Hepatocyte (in vitro differentiated cells): ENCODE data around the gene TMEM121. TPM values are rescaled to one million over a fixed set of nuclear protein-coding genes. Genes with fewer than 3 reads are reported as not detected.
A peak's percentile ranks its signal among the peaks of the same experiment; 100 is the strongest.

Experiments
- DNase-seq: peaks from one replicate; pipeline ENCODE4 v3.0.0-alpha.2; 2016; ENCODE audit warnings: low spot score
- H2AFZ ChIP-seq: fragments of 200-600 bp; sonication (generic); 2 replicates; pipeline ENCODE4 v1.6.0; 2016; ENCODE audit warnings: antibody characterized with exemption, mild to moderate bottlenecking
- H3K27ac ChIP-seq: fragments of 200-600 bp; sonication (generic); 2 replicates; pipeline ENCODE4 v1.5.1; 2016; ENCODE audit warnings: mild to moderate bottlenecking
- H3K27me3 ChIP-seq: fragments of 200-600 bp; sonication (generic); 2 replicates; pipeline ENCODE4 v1.6.1; 2016
- H3K36me3 ChIP-seq: fragments of 200-600 bp; sonication (generic); replicated peaks from 2 replicates; pipeline ENCODE4 v1.5.1; 2016; ENCODE audit warnings: low read depth; ENCODE audit not compliant: insufficient read depth
- H3K4me1 ChIP-seq: fragments of 200-600 bp; sonication (generic); 2 replicates; pipeline ENCODE4 v1.5.1; 2016; ENCODE audit warnings: mild to moderate bottlenecking, moderate library complexity; ENCODE audit not compliant: insufficient read depth
- H3K4me2 ChIP-seq: fragments of 200-600 bp; sonication (generic); 2 replicates; pipeline ENCODE4 v1.6.0; 2016
- H3K4me3 ChIP-seq: fragments of 200-600 bp; sonication (generic); 2 replicates; pipeline ENCODE4 v1.5.1; 2016; ENCODE audit warnings: mild to moderate bottlenecking
- H3K79me2 ChIP-seq: fragments of 200-600 bp; sonication (generic); 2 replicates; pipeline ENCODE4 v1.6.0; 2017; ENCODE audit warnings: mild to moderate bottlenecking
- H3K9me2 ChIP-seq: fragments of 200-600 bp; sonication (generic); replicated peaks from 2 replicates; pipeline ENCODE4 v1.6.0; 2017; ENCODE audit warnings: mild to moderate bottlenecking; ENCODE audit not compliant: insufficient read depth
- H3K9me3 ChIP-seq: fragments of 200-600 bp; sonication (generic); 2 replicates; pipeline ENCODE4 v1.5.1; 2016; ENCODE audit warnings: low read depth, mild to moderate bottlenecking
- H4K20me1 ChIP-seq: fragments of 200-600 bp; sonication (generic); 2 replicates; pipeline ENCODE4 v1.6.0; 2016; ENCODE audit warnings: mild to moderate bottlenecking; ENCODE audit not compliant: insufficient read depth, poor library complexity, severe bottlenecking
- CTCF ChIP-seq: fragments of 200-600 bp; sonication (generic); IDR thresholded peaks from 2 replicates; pipeline ENCODE4 v1.5.1; 2016; ENCODE audit warnings: antibody characterized with exemption, mild to moderate bottlenecking; ENCODE audit not compliant: poor library complexity
- EZH2 ChIP-seq: fragments of 200-600 bp; sonication (generic); IDR thresholded peaks from 2 replicates; pipeline ENCODE4 v1.6.1; 2016; ENCODE audit warnings: antibody characterized with exemption, mild to moderate bottlenecking, borderline replicate concordance
- EZH2phosphoT487 ChIP-seq: fragments of 200-600 bp; sonication (generic); IDR thresholded peaks from one replicate; pipeline ENCODE4 v1.6.1; 2018; ENCODE audit warnings: antibody characterized with exemption, mild to moderate bottlenecking, low read depth, moderate library complexity; ENCODE audit not compliant: unreplicated experiment, severe bottlenecking
- WGBS: methylation state at CpG from one replicate; pipeline ENCODE4 v1.1.6; 2016; ENCODE audit warnings: low lambda C conversion rate; ENCODE audit errors: missing lambda C conversion rate; 5-methylcytosine and 5-hydroxymethylcytosine counted together
- polyA plus RNA-seq: library from polyadenylated mRNA; unstranded; fragments of >200 nt; fragmentation: Nextera tagmentation; extraction: Ambion mirVana; gene quantifications from 2 replicates; pipeline ENCODE4 v1.2.1, GENCODE V29; 2016
- total RNA-seq: library from RNA; depleted of rRNA; stranded (reverse); fragments of >200 nt; gene quantifications from 2 replicates; pipeline ENCODE4 v1.2.3, GENCODE V29; 2014

TMEM121 gene
- total and polyA plus RNA-seq, 2 experiments from 2014 or later = 3.0 to 5.8 TPM

- Histone ChIP-seq H3K27me3 (peaks cover 18% of the 10 kb centered on the region), H2AFZ (no peak overlapping the region), H3K9me3 (no peaks in the 10 kb centered on the region), H3K79me2 (no peaks in the 10 kb centered on the region), H3K4me3 (no peak overlapping the region), H3K4me2 (peak overlapping the region; percentile 66), H4K20me1 (no peaks in the 10 kb centered on the region), H3K9me2 (no peaks in the 10 kb centered on the region), H3K36me3 (no peaks in the 10 kb centered on the region), H3K4me1 (peaks cover 15% of the 10 kb centered on the region), H3K27ac (no peak overlapping the region)
- no peak for DNase-seq
- TF ChIP-seq EZH2phosphoT487 (no peak), CTCF (no peak), EZH2 (no peak)
- WGBS = 51% methylated on average over 34 of the region's 48 CpGs
These were observed 38.9 kb upstream of the TMEM121 start for GRCh38 chr14:105487449-105487985.

GRCh38 chr14:105487986-105488777, 38.2 kb upstream of the TMEM121 start:
- Histone ChIP-seq H4K20me1 (no peaks in the 10 kb centered on the region), H3K27me3 (peaks cover 18% of the 10 kb centered on the region), H2AFZ (no peak overlapping the region), H3K79me2 (no peaks in the 10 kb centered on the region), H3K4me2 (peak overlapping the region; percentile 66), H3K36me3 (no peaks in the 10 kb centered on the region), H3K9me3 (no peaks in the 10 kb centered on the region), H3K9me2 (no peaks in the 10 kb centered on the region), H3K4me1 (peaks cover 13% of the 10 kb centered on the region), H3K27ac (no peak overlapping the region), H3K4me3 (no peak overlapping the region)
- 88% methylated on average over 20 of the region's 26 CpGs for WGBS
- DNase-seq = no peak
- TF ChIP-seq EZH2 (no peak), EZH2phosphoT487 (no peak), CTCF (no peak)

GRCh38 chr14:105488781-105489541, 37.4 kb upstream of the TMEM121 start:
- Histone ChIP-seq H3K4me1 (peaks cover 13% of the 10 kb centered on the region), H3K36me3 (no peaks in the 10 kb centered on the region), H3K4me3 (no peak overlapping the region), H3K9me3 (no peaks in the 10 kb centered on the region), H3K27me3 (peaks cover 18% of the 10 kb centered on the region), H4K20me1 (no peaks in the 10 kb centered on the region), H3K9me2 (no peaks in the 10 kb centered on the region), H3K79me2 (no peaks in the 10 kb centered on the region), H2AFZ (no peak overlapping the region), H3K27ac (peak overlapping the region; percentile 73), H3K4me2 (peak overlapping the region; percentile 100)
- WGBS = 90% methylated on average over 19 of the region's 20 CpGs
- TF ChIP-seq CTCF (no peak), EZH2phosphoT487 (no peak), EZH2 (no peak)
- no peak for DNase-seq
